ENCODE data around the gene CCDC124.

The CCDC124 gene

DNA sequence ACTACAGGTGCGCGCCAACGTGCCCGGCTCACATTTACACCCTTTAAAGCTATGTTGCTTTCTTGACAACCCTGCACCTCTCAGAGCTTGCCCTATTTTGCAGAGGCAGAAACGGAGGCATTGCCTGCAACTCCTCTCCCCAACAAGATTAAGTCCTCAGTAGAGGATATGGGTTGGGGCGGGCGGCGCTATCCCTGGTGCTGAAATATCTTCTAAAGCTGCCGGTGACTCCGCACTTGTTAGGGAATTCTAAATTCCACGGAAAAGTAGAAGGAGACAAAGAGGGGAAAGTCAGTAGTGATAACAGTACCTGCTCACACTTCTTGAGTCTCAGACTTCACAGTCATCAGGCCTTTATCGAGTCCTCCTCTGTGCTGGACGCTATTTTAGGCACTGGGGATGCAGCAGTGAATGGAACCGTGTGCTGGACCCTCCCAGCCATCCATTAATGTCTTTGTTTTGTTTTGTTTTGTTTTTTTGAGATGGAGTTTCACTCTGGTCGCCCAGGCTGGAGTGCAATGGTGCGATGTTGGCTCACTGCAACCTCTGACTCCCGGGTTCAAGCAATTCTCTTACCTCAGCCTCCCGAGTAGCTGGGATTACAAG lies 43.1 kb upstream of the CCDC124 start:
- Histone ChIP-seq H3K27ac (no peak overlapping the region), H3K36me3 (no peaks in the 10 kb centered on the region), H3K4me1 (no peaks in the 10 kb centered on the region), H3K9me3 (no peaks in the 10 kb centered on the region), H3K27me3 (peaks cover 0 to 43% of the 10 kb centered on the region in 2 donors), H3K4me3 (no peak overlapping the region)
- intact Hi-C loops (cut with DNase I; ENCODE audit: low total_unique reads) = no loop called here
- DNase-seq = no peak
- TF ChIP-seq, protein P1, sequence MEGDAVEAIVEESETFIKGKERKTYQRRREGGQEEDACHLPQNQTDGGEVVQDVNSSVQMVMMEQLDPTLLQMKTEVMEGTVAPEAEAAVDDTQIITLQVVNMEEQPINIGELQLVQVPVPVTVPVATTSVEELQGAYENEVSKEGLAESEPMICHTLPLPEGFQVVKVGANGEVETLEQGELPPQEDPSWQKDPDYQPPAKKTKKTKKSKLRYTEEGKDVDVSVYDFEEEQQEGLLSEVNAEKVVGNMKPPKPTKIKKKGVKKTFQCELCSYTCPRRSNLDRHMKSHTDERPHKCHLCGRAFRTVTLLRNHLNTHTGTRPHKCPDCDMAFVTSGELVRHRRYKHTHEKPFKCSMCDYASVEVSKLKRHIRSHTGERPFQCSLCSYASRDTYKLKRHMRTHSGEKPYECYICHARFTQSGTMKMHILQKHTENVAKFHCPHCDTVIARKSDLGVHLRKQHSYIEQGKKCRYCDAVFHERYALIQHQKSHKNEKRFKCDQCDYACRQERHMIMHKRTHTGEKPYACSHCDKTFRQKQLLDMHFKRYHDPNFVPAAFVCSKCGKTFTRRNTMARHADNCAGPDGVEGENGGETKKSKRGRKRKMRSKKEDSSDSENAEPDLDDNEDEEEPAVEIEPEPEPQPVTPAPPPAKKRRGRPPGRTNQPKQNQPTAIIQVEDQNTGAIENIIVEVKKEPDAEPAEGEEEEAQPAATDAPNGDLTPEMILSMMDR (IDR thresholded peaks at IDR 0.05) = no peak

DNA sequence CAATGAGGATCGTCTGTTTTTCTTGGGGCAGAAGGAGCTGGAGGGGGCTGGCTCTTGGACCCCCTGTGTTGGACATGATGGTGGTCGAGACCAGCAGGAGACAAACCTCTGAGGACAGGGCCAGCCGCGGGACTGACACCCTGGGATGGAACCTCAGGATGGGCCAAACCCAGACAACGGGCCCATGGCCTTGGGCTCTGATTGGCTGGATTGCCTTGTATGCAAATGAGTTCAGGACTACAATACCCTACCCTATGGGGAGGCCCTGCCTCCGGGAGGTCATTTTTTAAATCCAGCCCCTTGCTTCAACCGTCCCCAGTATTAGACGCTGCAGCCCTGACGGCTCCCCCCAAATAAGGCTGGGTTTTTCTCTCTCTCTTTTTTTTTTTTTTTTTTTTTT lies 39.0 kb upstream of the CCDC124 start:
- DNase-seq = no peak
- Histone ChIP-seq H3K27ac (no peak overlapping the region), H3K27me3 (peaks cover 0 to 55% of the 10 kb centered on the region in 2 donors), H3K4me3 (no peak overlapping the region), H3K9me3 (no peaks in the 10 kb centered on the region), H3K36me3 (no peaks in the 10 kb centered on the region), H3K4me1 (no peaks in the 10 kb centered on the region)
- intact Hi-C loops (cut with DNase I; ENCODE audit: low total_unique reads) = no loop called here
- TF ChIP-seq, protein P1 (IDR thresholded peaks at IDR 0.05) = no peak

DNA sequence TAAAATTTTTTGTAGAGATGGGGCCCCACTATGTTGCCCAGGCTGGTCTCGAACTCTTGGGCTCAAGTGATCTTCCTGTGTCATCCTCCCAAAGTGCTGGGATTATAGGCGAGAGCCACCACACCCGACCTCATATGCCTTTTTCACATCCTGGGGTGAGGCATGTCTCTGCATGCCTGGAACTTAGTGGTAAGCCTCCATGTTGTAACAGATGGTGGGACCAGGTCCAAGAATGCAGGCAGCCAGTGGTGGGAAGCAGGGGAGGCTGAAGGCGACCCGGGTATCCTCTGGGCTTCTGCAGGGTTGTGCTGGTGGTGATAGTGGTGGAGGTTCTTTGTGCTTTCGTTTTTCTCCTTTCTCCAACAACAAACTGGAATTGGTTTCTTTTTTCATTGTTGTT lies 30.1 kb upstream of the CCDC124 start:
- TF ChIP-seq, protein P1 (IDR thresholded peaks at IDR 0.05) = no peak
- no peak for DNase-seq
- H3K27ac ChIP-seq = no peak overlapping the region
- H3K27me3 ChIP-seq = peaks cover 0 to 34% of the 10 kb centered on the region in 2 donors
- H3K9me3 ChIP-seq = peaks cover 0 to 4% (median 4%) of the 10 kb centered on the region in 3 donors
- H3K4me1 ChIP-seq = no peaks in the 10 kb centered on the region
- H3K4me3 ChIP-seq = no peak overlapping the region
- intact Hi-C loops (cut with DNase I; ENCODE audit: low total_unique reads) = no loop called here
- no peaks in the 10 kb centered on the region for H3K36me3 ChIP-seq

DNA sequence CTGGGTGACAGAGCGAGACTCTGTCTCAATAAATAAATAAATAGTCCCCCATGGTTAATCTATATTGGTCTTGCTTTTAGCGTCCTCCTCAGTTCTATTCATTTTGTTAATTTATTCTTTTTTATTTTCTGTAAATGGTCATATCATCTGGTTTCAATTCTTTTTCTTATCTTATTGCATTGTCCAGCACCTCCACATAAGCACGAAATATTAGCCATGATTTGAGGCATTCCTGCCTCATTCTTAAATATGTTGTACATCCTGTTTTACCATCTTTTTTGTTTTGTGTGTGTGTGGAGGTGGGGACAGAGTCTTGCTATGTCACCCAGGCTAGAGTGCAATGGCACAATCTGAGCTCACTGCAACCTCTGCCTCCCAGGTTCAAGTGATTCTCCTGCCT lies 24.6 kb upstream of the CCDC124 start:
- H3K4me3 ChIP-seq = no peak overlapping the region
- intact Hi-C loops (cut with DNase I; ENCODE audit: low total_unique reads) = no loop called here

DNA sequence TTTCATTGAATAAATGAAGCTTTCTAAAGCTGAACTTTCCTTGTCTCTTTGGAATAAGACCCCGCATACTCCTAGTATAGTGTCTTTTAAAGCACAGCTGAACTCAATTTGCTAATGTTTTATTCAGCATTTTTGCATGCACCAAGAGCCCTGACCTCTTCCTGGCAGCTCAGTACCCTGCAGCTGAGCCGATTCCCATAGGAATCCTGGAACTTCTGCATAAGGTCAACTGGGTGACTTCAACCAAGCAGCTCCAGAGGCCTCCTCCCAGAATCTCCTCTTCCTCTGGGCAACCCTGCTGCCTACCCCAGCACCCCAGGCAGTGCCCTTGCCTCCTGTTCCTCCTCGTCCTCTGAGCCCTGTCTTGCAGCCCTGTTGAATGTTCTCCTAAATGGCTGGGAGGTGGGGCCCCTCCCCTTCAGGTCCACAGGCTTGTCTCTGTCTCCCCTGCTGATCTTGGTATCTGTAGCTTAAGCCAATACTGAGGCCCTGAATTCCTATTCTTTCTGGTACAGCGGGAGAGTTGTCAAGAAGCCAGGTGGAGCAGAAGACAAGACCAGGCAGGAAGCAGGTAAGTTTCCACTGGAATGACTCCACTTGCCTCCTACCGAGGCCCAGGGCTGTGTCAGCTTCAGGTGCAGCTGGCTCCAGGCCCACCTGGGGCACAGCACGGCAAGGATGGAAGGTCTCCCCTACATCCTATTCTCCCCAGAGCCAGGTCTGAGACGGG lies 23.6 kb upstream of the CCDC124 start:
- Histone ChIP-seq H3K4me3 (no peak overlapping the region), H3K9me3 (peaks cover 0 to 27% (median 22%) of the 10 kb centered on the region in 3 donors), H3K27ac (no peak overlapping the region), H3K4me1 (no peaks in the 10 kb centered on the region), H3K36me3 (no peaks in the 10 kb centered on the region), H3K27me3 (peaks cover 0 to 15% of the 10 kb centered on the region in 2 donors)
- intact Hi-C loops (cut with DNase I; ENCODE audit: low total_unique reads) = no loop called here
- TF ChIP-seq, protein P1 (IDR thresholded peaks at IDR 0.05) = no peak
- no peak for DNase-seq

More for the DNA sequence above, 24.6 kb upstream of the CCDC124 start:
- peaks cover 0 to 18% (median 15%) of the 10 kb centered on the region in 3 donors for H3K9me3 ChIP-seq
- peaks cover 0 to 19% of the 10 kb centered on the region in 2 donors for H3K27me3 ChIP-seq
- H3K4me1 ChIP-seq = no peaks in the 10 kb centered on the region
- H3K36me3 ChIP-seq = no peaks in the 10 kb centered on the region
- no peak overlapping the region for H3K27ac ChIP-seq
- no peak for DNase-seq
- TF ChIP-seq, protein P1 (IDR thresholded peaks at IDR 0.05) = no peak
